GM12878 (cell line): Measurements from ENCODE around the gene CDC5L. TPM values are rescaled to one million over a fixed set of nuclear protein-coding genes. Genes with fewer than 3 reads are reported as not detected.

Experiments used
- ATAC-seq: fragments of 200-7000 bp; cut with Tn5 transposase; 3 replicates; pipeline ENCODE4 v1.9.1; 2020; ENCODE audit warnings: mild to moderate bottlenecking, moderate library complexity
- BruUV-seq: library from RNA; stranded (reverse); fragments of 400-500 nt; replicated peaks from 2 replicates; lab custom pipeline; 2021; lab: Mats Ljungman, UMichigan
- CTCF ChIA-PET: fragments of 300-600 bp; sonication (Branson Sonifier 250); formaldehyde crosslinking; extraction: SDS; loops from one replicate; lab custom pipeline; 2021; ENCODE audit warnings: inconsistent platforms; lab: Yijun Ruan, JAX
- POLR2A ChIA-PET: fragments of 350-600 bp; formaldehyde crosslinking; extraction: SDS; loops from one replicate; lab custom pipeline; 2021; ENCODE audit warnings: inconsistent platforms; lab: Charles Lee
- RAD21 ChIA-PET: fragments of 300-600 bp; sonication (Branson Sonifier 250); formaldehyde crosslinking; loops from one replicate; lab custom pipeline; 2023; ENCODE audit warnings: antibody characterized with exemption; ENCODE audit not compliant: unreplicated experiment; lab: Charles Lee
- SMC1A ChIA-PET: fragments of 300-600 bp; sonication (Branson Sonifier 250); formaldehyde crosslinking; loops from one replicate; lab custom pipeline; 2023; ENCODE audit not compliant: unreplicated experiment, uncharacterized antibody; lab: Charles Lee
- DNase-seq: peaks from one replicate; pipeline ENCODE4 v3.0.0-alpha.2; 2011; ENCODE audit warnings: low read depth, low spot score
- FAIRE-seq: peaks from 3 replicates; lab custom pipeline; 2011; peaks lifted over from hg19 to GRCh38; lab: Jason Lieb, UNC
- H2AFZ ChIP-seq: 2 replicates; pipeline ENCODE4 v1.6.0; 2011; ENCODE audit warnings: low read depth, low read length, control low read depth; ENCODE audit not compliant: control insufficient read depth
- H3K27ac ChIP-seq: 2 replicates; pipeline ENCODE4 v1.5.1; 2011; ENCODE audit warnings: control low read depth; ENCODE audit not compliant: control insufficient read depth, insufficient read depth
- H3K27me3 ChIP-seq, 2 experiments: replicated peaks in 1 of 2; 2 replicates each; pipeline versions ENCODE4 v1.6.0 to v1.6.1; 2011; ENCODE audit warnings: low read length in 1 of 2; ENCODE audit not compliant: control insufficient read depth in 2 of 2, insufficient read depth in 2 of 2
- H3K36me3 ChIP-seq, 2 experiments: 2 replicates each; pipeline ENCODE4 v1.5.1; 2011; ENCODE audit warnings: low read length in 1 of 2; ENCODE audit not compliant: control insufficient read depth in 2 of 2, insufficient read depth in 2 of 2
- H3K4me1 ChIP-seq: 2 replicates; pipeline ENCODE4 v1.6.1; 2011; ENCODE audit warnings: mild to moderate bottlenecking, low read length, moderate library complexity, mixed read lengths; ENCODE audit not compliant: control insufficient read depth, insufficient read depth
- H3K4me2 ChIP-seq: 2 replicates; pipeline ENCODE4 v1.6.0; 2011; ENCODE audit warnings: control low read depth; ENCODE audit not compliant: control insufficient read depth, insufficient read depth
- H3K4me3 ChIP-seq: fragments of 200-600 bp; sonication (generic); 2 replicates; pipeline ENCODE4 v1.5.1; 2016
- H3K79me2 ChIP-seq: 2 replicates; pipeline ENCODE4 v1.6.0; 2011; ENCODE audit warnings: low read length; ENCODE audit not compliant: control insufficient read depth, insufficient read depth
- H3K9ac ChIP-seq: 2 replicates; pipeline ENCODE4 v1.8.0; 2011; ENCODE audit warnings: low read length, control low read depth, mixed read lengths; ENCODE audit not compliant: control insufficient read depth, insufficient read depth
- H3K9me3 ChIP-seq: replicated peaks from 3 replicates; pipeline ENCODE4 v1.5.1; 2011; ENCODE audit warnings: mild to moderate bottlenecking, low read length; ENCODE audit not compliant: control insufficient read depth, insufficient read depth
- H4K20me1 ChIP-seq: 2 replicates; pipeline ENCODE4 v1.6.0; 2011; ENCODE audit not compliant: control insufficient read depth, insufficient read depth
- BCL11A ChIP-seq: IDR thresholded peaks from 2 replicates; pipeline ENCODE4 v1.6.1; 2011; ENCODE audit warnings: low read depth, low read length
- DPF2 ChIP-seq: fragments of 450-650 bp; IDR thresholded peaks from 2 replicates; pipeline ENCODE4 v1.6.1; 2017; ENCODE audit warnings: mild to moderate bottlenecking
- ETV6 ChIP-seq, 2 experiments: fragments of 450-650 bp in 1 of 2; IDR thresholded peaks in 1 of 2; conservative IDR thresholded peaks in 1 of 2; 2 replicates each; pipeline ENCODE4 v1.6.1; 2014; ENCODE audit warnings: antibody characterized with exemption in 1 of 2, borderline replicate concordance in 1 of 2, low read depth in 1 of 2, mild to moderate bottlenecking in 1 of 2, moderate library complexity in 1 of 2
- IKZF2 ChIP-seq, 2 experiments: fragments of 450-650 bp; IDR thresholded peaks; 2 replicates each; pipeline ENCODE4 v1.6.1; 2017; ENCODE audit warnings: mild to moderate bottlenecking in 2 of 2, moderate library complexity in 2 of 2
- MXI1 ChIP-seq: fragments of 150-350 bp; IDR thresholded peaks from 2 replicates; pipeline ENCODE4 v1.6.1; 2011; ENCODE audit warnings: low read depth, mild to moderate bottlenecking, inconsistent platforms, low read length, improper control_type of control experiment
- NRF1 ChIP-seq: conservative IDR thresholded peaks from 2 replicates; pipeline ENCODE4 v1.6.1; 2011; ENCODE audit warnings: mild to moderate bottlenecking, low read depth, low read length, improper control_type of control experiment
- REST ChIP-seq: IDR thresholded peaks from 2 replicates; pipeline ENCODE4 v1.6.1; 2012; ENCODE audit warnings: mild to moderate bottlenecking, low read depth, low read length
- SMAD5 ChIP-seq: IDR thresholded peaks from 2 replicates; pipeline ENCODE4 v1.6.1; 2016; ENCODE audit warnings: antibody characterized with exemption, low read depth
- TCF12 ChIP-seq: IDR thresholded peaks from 2 replicates; pipeline ENCODE4 v1.6.1; 2011; ENCODE audit warnings: low read depth, mild to moderate bottlenecking, low read length
- YY1 ChIP-seq: IDR thresholded peaks from 2 replicates; pipeline ENCODE4 v1.6.1; 2011; ENCODE audit warnings: low read depth, mild to moderate bottlenecking, low read length
- ZNF274 ChIP-seq: IDR thresholded peaks from one replicate; pipeline ENCODE4 v1.8.0; 2011; ENCODE audit not compliant: insufficient read length, insufficient read depth
- WGBS: methylation state at CpG from one replicate; pipeline ENCODE4 v1.1.6; 2016; ENCODE audit warnings: low lambda C conversion rate; ENCODE audit not compliant: insufficient replicate concordance, insufficient coverage; ENCODE audit errors: missing lambda C conversion rate; 5-methylcytosine and 5-hydroxymethylcytosine counted together
- in situ Hi-C: fragments of 300-500 bp; cut with MboI; formaldehyde crosslinking; loops from 9 replicates; pipeline ENCODE4 v1.14.3; 2018; ENCODE audit warnings: mixed read lengths
- intact Hi-C: fragments of 100-400 bp; cut with micrococcal nuclease; formaldehyde crosslinking; loops from one replicate; pipeline ENCODE4 v1.14.2; 2022; ENCODE audit not compliant: unreplicated experiment
- polyA plus RNA-seq, 11 experiments: library from polyadenylated mRNA; depleted of rRNA in 4 of 11; unstranded in 6 of 11; stranded (reverse) in 5 of 11; fragments of >200 nt; fragmentation: Nextera tagmentation in 4 of 11; fragmentation: Illumina TruSeq in 1 of 11; extraction: Ambion mirVana in 4 of 11; extraction: Trizol in 1 of 11; gene quantifications; 1 replicate in 1 of 11; 2 replicates in 10 of 11; pipeline versions ENCODE4 v1.2.1 to v1.2.3, GENCODE V29; 2011 to 2016; ENCODE audit warnings: inconsistent platforms in 2 of 11, missing spikeins in 2 of 11, low read depth in 1 of 11
- total RNA-seq, 4 experiments: library from RNA; depleted of rRNA in 3 of 4; stranded (reverse); fragments of >200 nt in 3 of 4; fragmentation: Illumina TruSeq in 1 of 4; extraction: Trizol in 1 of 4; gene quantifications; 2 replicates each; pipeline versions ENCODE4 v1.2.1 to v1.2.3, GENCODE V29; 2013 to 2021
- TF ChIP-seq, protein P1 (sequence below): fragments of 150-350 bp; IDR thresholded peaks from 2 replicates; pipeline ENCODE4 v1.6.1; 2016; ENCODE audit warnings: low read depth, low read length

The CDC5L gene
- total and polyA plus RNA-seq, 10 of the 15 experiments (the other 5 are each of a cell fraction or from before 2014, with no cell fraction given) = 13.2 to 29.4 (median 18.8) TPM

DNA sequence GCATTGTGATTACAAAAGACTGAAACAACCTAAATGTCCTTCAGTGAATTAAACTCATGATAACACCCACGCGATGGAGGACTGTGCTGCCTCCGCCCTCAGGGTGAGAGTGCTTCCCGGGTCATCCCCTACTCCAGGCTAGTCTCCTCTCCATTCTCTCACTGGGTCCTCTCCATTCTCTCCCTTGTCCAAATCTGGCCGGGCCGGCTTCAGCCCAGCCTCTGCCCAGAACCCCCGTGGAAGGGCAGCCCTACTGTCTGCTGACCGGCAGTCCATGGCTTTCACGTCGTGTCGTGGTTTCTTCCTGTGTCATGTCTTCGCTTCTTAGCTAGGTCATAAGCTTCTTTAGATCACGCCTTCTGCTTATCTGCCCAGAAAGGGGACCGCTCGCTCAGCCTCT lies 74.8 kb downstream of the CDC5L start:
- Histone ChIP-seq H3K27me3 (no peaks in the 10 kb centered on the region), H3K27ac (no peak overlapping the region), H3K79me2 (no peaks in the 10 kb centered on the region), H3K4me1 (no peaks in the 10 kb centered on the region), H3K9me3 (no peaks in the 10 kb centered on the region), H3K4me3 (no peak overlapping the region), H4K20me1 (no peaks in the 10 kb centered on the region), H2AFZ (no peak overlapping the region), H3K9ac (no peak overlapping the region), H3K36me3 (no peaks in the 10 kb centered on the region), H3K4me2 (no peak overlapping the region)
- intact Hi-C loops (no loop called here), in situ Hi-C loops (no loop called here)
- ATAC-seq (no peak), DNase-seq (no peak), FAIRE-seq (no peak)
- TF ChIP-seq IKZF2 (IDR thresholded peaks at IDR 0.05) (no peak), MXI1 (no peak), REST (no peak), TCF12 (no peak), YY1 (no peak), SMAD5 (no peak), NRF1 (no peak), ZNF274 (no peak), BCL11A (no peak), ETV6 (conservative IDR thresholded peaks at IDR 0.05 in 1 of 2, IDR thresholded peaks at IDR 0.05 in 1 of 2; ENCODE audit: borderline replicate concordance in 1 of 2, low read depth in 1 of 2) (no peak), DPF2 (no peak)
- TF ChIP-seq, protein P1, sequence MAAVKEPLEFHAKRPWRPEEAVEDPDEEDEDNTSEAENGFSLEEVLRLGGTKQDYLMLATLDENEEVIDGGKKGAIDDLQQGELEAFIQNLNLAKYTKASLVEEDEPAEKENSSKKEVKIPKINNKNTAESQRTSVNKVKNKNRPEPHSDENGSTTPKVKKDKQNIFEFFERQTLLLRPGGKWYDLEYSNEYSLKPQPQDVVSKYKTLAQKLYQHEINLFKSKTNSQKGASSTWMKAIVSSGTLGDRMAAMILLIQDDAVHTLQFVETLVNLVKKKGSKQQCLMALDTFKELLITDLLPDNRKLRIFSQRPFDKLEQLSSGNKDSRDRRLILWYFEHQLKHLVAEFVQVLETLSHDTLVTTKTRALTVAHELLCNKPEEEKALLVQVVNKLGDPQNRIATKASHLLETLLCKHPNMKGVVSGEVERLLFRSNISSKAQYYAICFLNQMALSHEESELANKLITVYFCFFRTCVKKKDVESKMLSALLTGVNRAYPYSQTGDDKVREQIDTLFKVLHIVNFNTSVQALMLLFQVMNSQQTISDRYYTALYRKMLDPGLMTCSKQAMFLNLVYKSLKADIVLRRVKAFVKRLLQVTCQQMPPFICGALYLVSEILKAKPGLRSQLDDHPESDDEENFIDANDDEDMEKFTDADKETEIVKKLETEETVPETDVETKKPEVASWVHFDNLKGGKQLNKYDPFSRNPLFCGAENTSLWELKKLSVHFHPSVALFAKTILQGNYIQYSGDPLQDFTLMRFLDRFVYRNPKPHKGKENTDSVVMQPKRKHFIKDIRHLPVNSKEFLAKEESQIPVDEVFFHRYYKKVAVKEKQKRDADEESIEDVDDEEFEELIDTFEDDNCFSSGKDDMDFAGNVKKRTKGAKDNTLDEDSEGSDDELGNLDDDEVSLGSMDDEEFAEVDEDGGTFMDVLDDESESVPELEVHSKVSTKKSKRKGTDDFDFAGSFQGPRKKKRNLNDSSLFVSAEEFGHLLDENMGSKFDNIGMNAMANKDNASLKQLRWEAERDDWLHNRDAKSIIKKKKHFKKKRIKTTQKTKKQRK = no peak
- CTCF ChIA-PET = interaction anchor here (0.8 to 5.0 kb wide), 3 partner anchors 13 to 33 kb away, joined by 3 to 31 read pairs (median 7); no protein-coding TSS in a partner anchor
- RAD21 ChIA-PET = no interaction called here
- POLR2A ChIA-PET = no interaction called here
- no TSS peak for BruUV-seq
- 61% methylated on average over 15 of the region's 15 CpGs for WGBS
- SMC1A ChIA-PET = no interaction called here
